BE2C (cell line): ENCODE data around the gene KRTAP10-2.

Source experiments
- DNase-seq: peaks from one replicate; pipeline ENCODE4 v3.0.0-alpha.2; 2020
- H3K27me3 ChIP-seq: fragments of 250-450 bp; sonication (Bioruptor Pico); 2 replicates; pipeline ENCODE4 v1.5.1; 2020; ENCODE audit warnings: mild to moderate bottlenecking
- H3K36me3 ChIP-seq: fragments of 250-450 bp; sonication (Bioruptor Pico); 2 replicates; pipeline ENCODE4 v1.5.1; 2020; ENCODE audit warnings: mild to moderate bottlenecking
- H3K4me1 ChIP-seq: fragments of 250-450 bp; sonication (Bioruptor Pico); 2 replicates; pipeline ENCODE4 v1.5.1; 2020
- H3K4me3 ChIP-seq: 2 replicates; pipeline ENCODE4 v1.5.1; 2011; ENCODE audit warnings: low read depth, low read length
- H3K9me3 ChIP-seq: fragments of 250-450 bp; sonication (Bioruptor Pico); 2 replicates; pipeline ENCODE4 v1.5.1; 2020
- CTCF ChIP-seq: IDR thresholded peaks from 2 replicates; pipeline ENCODE4 v1.5.1; 2012; ENCODE audit warnings: mild to moderate bottlenecking, low read depth, low read length

The KRTAP10-2 gene

GRCh38 chr21:44540741-44541288 is 10.5 kb downstream of the KRTAP10-2 start:
- Histone ChIP-seq H3K9me3 (no peaks in the 10 kb centered on the region), H3K4me3 (no peak overlapping the region), H3K36me3 (no peaks in the 10 kb centered on the region), H3K27me3 (peaks cover 14% of the 10 kb centered on the region), H3K4me1 (no peaks in the 10 kb centered on the region)
- DNase-seq, result no peak
- no peak for TF ChIP-seq CTCF

DNA sequence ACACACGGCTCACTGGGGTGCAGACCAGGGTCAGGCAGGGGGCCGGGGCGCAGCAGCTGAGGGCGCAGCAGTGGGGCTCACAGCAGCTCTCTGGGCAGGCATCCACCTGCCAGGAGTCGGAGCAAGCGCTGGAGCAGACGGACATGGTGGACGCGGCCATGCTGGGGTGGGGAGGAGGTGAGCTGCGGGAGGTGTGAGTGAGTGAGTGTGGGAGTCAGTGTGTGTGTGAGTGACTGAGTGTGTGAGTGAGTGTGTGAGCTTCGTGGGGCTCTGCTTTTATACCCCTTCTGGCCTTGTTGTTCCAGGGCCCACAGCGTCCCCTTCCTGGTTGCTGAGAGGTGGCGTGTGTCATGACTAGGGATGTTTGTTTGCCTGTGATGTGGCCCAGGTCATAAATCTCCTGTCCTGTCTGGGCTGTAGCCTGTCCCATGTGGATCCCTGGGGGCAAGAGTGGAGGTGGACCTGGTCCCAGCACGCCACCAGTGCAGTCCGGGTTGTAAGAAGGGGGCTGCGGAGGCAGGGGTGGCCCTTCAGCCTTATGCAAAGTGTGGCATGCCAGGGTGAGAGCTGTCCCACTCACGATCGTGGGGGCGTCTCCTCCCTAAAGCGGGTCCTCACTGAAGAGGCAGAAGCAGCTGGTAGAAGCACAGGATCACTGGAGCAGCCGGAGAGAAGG is 11.2 kb downstream of the KRTAP10-2 start, which contains the start of gene KRTAP10-1:
Gene KRTAP10-1 (minus strand): TSS at position 205 of the 676 bp plus-strand sequence. CDS start 45 bp downstream, at position 160.
- Histone ChIP-seq H3K27me3 (peaks cover 14% of the 10 kb centered on the region), H3K9me3 (no peaks in the 10 kb centered on the region), H3K4me1 (no peaks in the 10 kb centered on the region), H3K36me3 (no peaks in the 10 kb centered on the region), H3K4me3 (no peak within 1 kb of the TSS)
- no peak for TF ChIP-seq CTCF
- no peak for DNase-seq

DNA sequence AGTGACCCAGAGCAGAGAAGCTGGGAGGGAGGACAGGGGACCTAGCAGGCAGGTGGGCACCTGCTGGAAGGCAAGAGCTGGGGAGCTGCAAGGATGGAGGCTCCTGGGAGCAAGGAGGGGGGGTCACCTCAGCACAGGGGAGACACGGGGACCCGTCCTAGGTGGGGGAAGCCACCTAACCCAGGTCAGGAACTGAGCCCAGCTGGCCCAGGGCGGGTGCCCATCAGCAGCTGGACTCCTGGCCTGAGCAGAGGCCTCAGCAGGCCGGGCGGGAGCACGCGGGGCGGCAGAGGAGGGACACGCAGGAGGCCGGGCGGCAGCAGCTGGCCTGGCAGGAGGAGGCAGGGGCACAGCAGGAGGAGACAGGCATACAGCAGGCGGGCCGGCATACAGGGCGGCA is 12.3 kb downstream of the KRTAP10-2 start:
- no peaks in the 10 kb centered on the region for H3K4me1 ChIP-seq
- no peak for DNase-seq
- H3K4me3 ChIP-seq, result no peak overlapping the region
- no peaks in the 10 kb centered on the region for H3K36me3 ChIP-seq
- H3K9me3 ChIP-seq, result no peaks in the 10 kb centered on the region
- no peak for TF ChIP-seq CTCF
- H3K27me3 ChIP-seq, result peaks cover 14% of the 10 kb centered on the region

- H3K4me1 ChIP-seq, result no peaks in the 10 kb centered on the region
- H3K36me3 ChIP-seq, result no peaks in the 10 kb centered on the region
- H3K27me3 ChIP-seq, result peaks cover 14% of the 10 kb centered on the region
- no peak for TF ChIP-seq CTCF
- no peak for DNase-seq
- no peaks in the 10 kb centered on the region for H3K9me3 ChIP-seq
- no peak overlapping the region for H3K4me3 ChIP-seq
Observed at GRCh38 chr21:44537930-44538911, 13.1 kb downstream of the KRTAP10-2 start.

- Histone ChIP-seq H3K4me3 (no peak overlapping the region), H3K36me3 (no peaks in the 10 kb centered on the region), H3K27me3 (peaks cover 14% of the 10 kb centered on the region), H3K4me1 (no peaks in the 10 kb centered on the region), H3K9me3 (no peaks in the 10 kb centered on the region)
- no peak for DNase-seq
- TF ChIP-seq CTCF, result no peak
Observed at GRCh38 chr21:44535963-44536362, 15.3 kb downstream of the KRTAP10-2 start.
